Hematopoietic multipotent progenitor cell treated with erythropoietin and hydrocortisone succinate and interleukin-3 and kit ligand, for 6 days (in vitro differentiated cells): ENCODE measurements around the gene ZG16B.

ENCODE experiments used
- DNase-seq: peaks from one replicate; pipeline ENCODE4 v3.0.0-alpha.2; 2015

ZG16B gene

GRCh38 chr16:2871926-2872325 is 41.8 kb downstream of the ZG16B start:
- no peak for DNase-seq

- no peak for DNase-seq
Observed at GRCh38 chr16:2874032-2874911, 44.2 kb downstream of the ZG16B start.

GRCh38 chr16:2874912-2875362 is 44.8 kb downstream of the ZG16B start:
- peak; percentile 86 for DNase-seq

- DNase-seq: no peak
Observed at GRCh38 chr16:2879854-2880508, 49.9 kb downstream of the ZG16B start.
